Measurements from ENCODE around the gene GLUD1.
"Not testable (repeated sequence)": the region's sequence is repeated elsewhere in the genome, so short reads cannot be mapped to it uniquely, and the experiment has no call there.

DNA sequence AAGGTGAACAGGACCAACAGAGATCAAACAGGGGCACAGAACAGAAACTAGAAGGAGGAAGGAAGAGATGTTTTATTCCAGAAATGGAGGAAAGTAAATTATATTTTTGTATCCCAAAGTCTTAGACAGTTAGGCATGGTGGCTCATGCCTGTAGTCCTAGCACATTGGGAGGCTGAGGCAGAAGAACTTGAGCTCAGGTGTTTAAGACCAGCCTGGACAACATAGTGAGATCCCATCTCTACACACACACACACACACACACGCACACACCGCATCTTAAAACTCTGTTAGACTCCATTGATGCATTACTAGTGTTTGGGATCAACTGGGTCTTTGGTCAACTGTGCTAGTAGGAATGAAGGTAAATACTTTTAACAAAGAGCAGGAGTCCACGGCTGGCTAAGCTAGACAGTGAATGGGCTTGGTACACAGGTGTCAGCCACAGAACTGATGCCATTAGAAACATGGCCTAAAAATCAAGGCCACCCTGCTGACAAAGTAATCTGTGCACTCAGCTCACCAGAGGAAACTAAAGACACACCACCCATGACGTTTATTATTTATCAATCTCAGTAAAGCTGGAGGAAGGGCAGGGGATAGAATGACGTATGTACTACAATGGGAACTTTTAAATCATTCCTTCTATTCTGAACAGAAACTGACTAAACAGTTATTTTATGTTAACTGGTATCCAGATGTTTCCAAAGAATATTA lies 10.9 kb downstream of the GLUD1 start:
- TF ChIP-seq, protein P1, sequence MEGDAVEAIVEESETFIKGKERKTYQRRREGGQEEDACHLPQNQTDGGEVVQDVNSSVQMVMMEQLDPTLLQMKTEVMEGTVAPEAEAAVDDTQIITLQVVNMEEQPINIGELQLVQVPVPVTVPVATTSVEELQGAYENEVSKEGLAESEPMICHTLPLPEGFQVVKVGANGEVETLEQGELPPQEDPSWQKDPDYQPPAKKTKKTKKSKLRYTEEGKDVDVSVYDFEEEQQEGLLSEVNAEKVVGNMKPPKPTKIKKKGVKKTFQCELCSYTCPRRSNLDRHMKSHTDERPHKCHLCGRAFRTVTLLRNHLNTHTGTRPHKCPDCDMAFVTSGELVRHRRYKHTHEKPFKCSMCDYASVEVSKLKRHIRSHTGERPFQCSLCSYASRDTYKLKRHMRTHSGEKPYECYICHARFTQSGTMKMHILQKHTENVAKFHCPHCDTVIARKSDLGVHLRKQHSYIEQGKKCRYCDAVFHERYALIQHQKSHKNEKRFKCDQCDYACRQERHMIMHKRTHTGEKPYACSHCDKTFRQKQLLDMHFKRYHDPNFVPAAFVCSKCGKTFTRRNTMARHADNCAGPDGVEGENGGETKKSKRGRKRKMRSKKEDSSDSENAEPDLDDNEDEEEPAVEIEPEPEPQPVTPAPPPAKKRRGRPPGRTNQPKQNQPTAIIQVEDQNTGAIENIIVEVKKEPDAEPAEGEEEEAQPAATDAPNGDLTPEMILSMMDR (IDR thresholded peaks at IDR 0.05), result not testable (repeated sequence)
- TF ChIP-seq POLR2A (IDR thresholded peaks at IDR 0.05), result not testable (repeated sequence)
